CD4-positive, alpha-beta T cell treated with Interleukin-17A for 1 hour (primary cell): ENCODE results near the gene SPATA16.
"Not testable (repeated sequence)": the region's sequence is repeated elsewhere in the genome, so short reads cannot be mapped to it uniquely, and the experiment has no call there.

ENCODE experiments used
- DNase-seq: peaks from one replicate; pipeline ENCODE4 v3.0.0-alpha.2; 2020

The SPATA16 gene

DNA sequence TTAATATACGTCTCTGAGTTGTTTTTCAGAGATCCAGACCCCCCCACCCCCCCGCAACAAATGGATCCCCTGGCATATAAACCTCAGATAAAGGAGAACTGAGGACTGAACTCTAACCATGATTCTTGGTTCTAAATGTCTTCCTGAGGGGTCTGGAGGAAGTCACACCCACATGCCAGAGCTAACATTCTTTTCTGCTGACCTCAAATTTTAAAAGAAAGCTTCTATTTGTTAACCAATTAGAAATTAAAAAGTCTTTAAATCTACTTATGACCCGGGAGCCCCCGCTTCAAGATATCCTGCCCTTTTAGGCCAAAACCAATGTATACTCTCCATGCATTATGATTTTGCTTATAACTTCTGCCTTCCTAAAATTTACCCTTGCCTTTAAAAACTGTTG is 202.2 kb downstream of the SPATA16 start:
- no peak for DNase-seq

- no peak for DNase-seq
Observed at GRCh38 chr3:172931746-172932285, 209.2 kb downstream of the SPATA16 start.

DNA sequence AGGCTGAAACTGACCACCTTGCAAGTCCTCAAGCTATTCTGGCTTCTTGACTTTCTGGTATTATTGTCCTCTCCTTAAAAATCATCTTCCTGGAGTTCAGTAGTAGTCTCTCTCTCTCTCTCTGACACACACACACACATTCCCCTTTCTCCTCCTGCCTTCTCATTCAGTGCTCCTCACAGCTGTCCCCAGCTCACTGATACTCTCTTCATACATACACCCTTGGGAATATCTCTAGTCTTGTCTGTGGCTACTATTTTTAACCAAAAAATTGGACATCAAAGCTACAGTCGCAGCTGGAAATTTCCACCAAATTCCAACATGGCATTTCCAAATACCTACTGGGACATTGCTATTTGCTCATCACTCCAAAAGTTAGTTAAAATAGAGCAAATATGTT is 211.6 kb downstream of the SPATA16 start:
- DNase-seq = no peak

DNA sequence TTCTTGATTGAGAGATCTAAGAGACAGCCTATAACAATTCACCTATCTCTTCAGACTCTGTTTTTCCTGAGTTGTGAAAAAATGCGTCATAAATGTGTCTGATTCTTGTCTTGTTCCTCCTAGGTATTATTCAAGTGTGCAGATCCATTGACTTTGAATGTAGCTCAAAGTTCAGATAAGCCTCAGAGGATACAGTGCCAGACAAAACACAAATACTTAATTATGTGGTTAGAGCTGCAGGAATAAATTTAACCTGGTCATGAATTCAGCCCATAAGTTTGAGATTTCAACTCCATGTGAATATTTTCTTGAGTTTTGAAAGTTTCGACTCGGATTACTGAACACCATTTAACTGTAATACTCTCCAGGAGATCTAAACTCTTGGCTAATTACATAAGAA is 216.5 kb downstream of the SPATA16 start:
- DNase-seq = no peak

DNA sequence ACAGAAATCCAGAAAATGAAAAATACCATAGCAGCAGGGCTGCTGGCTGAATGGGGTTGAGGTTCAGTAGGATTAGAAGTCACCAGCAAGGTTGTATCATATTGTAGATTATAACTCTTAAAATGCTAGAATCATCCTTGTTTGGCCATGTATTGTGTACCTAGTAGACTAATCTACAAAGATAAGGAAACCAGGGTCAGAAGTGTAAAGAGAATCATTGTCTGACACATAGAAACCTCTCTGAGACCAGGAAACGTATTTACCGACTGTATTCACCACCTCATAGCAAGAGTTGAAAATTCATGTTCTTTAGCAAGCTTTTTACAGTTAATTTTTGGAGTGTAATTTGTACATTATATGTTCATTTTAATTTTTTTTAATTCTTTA is 221.7 kb downstream of the SPATA16 start:
- no peak for DNase-seq

GRCh38 chr3:172918568-172919296 is 222.3 kb downstream of the SPATA16 start:
- DNase-seq = no peak

GRCh38 chr3:172918165-172918564 is 222.9 kb downstream of the SPATA16 start:
- DNase-seq = no peak

DNA sequence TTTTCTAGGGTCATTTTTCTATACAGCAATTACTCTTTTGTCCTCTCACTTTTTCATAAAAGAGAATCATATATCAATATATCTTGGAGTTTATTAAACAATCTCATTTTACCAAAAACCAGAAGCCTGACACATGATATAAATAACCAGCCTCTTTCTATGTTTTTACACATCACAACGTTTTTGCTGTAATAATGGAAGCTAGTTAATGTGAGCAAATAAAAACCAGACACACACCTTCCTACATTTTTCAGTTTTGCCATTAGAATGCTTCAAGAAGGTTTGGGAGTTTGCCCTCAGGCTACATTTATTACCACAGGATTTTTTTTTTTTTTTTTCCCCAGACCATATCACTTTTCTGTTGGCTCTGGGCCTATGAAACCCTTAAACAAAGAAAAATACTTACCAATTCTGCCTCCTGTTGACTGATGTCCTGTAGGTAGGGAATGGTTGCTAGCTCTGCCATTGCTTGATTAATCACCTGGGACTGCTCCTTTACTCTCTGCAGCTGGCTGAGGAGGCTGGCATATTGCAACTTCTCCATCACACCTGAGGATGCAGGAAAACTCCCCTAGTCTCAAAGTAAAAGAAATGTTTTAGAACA is 225.0 kb downstream of the SPATA16 start:
- DNase-seq = no peak

DNA sequence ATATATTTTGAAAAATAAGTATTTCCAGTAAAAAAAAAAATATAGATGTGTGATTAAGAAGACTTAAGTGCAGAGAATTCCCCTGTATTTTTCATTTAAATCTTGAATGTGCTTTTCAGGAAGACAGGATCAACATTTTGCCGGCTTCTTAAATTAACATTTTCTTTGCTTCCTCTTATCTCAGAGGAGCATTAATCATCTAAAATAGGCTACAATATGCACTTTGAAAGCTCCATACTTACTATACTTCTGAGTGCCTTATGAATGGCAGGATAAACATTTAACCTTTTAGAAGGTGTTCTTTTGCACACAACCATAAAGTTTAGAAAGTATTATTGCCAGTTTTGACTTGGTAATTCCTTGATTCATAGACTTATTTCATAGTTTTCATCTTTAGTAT is 226.2 kb downstream of the SPATA16 start:
- DNase-seq = no peak

DNA sequence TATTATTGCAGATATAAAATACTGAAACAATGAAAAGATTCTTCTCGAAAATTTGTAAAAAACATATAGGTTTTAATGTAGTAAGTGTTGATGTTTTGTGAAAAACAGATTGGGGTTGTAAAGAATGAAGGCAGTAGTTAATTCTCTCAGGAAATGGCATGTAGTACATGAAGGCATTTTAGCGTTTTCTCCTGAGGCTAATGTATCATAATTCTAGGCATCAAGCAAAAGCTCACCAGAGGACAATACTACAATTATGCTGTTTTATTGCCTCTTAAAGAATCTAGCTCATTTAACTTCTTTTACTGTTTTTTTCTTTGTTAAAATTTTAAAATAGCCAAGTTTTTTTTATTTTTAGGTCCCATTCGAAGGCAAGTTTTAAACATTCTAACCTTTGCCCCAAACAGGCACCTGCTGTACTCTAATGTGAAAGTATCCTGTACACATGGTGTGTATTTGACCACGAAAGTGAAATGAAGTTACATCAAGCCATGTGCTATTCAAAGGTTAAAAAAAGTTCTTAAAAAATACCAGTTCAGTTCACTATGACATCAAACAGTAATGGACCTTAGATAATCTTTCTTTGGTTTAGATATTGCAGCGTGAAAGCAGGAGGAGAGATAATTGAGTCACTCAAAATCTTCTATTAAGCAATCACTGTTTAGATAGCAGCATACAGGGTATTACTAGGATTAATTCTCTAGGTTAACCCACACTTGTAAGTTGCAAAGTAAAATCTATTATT is 227.0 kb downstream of the SPATA16 start:
- no peak for DNase-seq

DNA sequence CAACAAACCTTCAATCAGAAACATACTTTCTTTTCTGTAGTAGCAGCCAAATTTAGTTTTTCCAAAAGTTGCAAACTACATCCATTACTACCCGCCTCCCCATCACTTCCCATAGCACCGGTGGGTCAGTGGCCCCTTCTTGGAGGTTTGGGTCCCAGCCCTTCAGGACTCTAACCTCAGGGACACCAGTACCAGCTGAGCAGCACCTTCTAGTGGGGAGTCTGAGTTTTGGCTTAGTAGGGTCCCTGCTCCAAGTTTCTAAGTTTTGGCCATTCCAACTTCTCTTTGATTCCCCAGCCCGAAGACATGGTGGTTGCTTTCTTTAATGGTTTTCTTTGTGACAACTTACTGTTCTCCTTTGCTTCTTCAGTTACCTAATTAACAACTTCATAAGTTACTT is 229.9 kb downstream of the SPATA16 start:
- DNase-seq = no peak

DNA sequence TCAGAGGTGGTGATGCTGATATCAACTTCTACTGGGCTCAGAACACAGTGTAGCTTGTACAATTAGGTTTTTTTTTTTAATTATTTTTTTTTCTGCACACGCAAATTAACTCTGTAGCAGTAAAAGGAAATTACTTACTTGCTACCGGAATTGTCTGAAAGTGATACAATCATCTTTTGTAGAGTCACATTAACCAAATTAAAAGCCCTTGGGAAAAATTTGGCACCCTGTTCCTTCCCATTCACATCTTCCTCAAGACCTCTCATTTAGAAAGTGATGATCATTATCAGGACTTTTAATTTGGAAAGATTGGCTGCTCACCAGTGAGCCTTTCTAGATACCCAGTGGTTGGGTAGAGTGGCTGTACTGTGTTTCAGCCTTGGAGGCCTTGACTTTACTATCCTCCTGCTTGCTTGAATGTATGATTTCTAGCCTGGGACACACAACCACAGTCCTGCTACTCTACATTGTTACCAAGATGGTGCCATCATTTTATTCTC is 232.2 kb downstream of the SPATA16 start:
- DNase-seq = no peak

DNA sequence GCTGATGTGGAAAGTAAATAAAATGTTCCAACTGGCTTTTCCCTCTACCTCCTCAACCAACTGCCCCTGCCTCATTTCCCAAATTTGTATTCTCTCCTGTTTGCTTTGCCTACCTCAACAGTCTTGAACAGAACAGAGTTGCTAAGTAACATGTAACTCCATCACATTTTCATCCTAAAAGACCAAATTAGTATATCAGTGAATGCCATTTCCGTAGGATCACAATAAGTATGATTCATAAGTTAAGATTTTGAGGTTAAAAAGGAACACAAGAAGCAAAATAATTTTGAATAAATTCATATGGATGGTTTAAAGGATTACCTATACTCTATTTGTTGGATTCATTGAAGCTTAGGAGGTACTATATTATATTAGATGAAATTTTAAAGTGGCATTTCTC is 235.6 kb downstream of the SPATA16 start:
- DNase-seq = no peak

DNA sequence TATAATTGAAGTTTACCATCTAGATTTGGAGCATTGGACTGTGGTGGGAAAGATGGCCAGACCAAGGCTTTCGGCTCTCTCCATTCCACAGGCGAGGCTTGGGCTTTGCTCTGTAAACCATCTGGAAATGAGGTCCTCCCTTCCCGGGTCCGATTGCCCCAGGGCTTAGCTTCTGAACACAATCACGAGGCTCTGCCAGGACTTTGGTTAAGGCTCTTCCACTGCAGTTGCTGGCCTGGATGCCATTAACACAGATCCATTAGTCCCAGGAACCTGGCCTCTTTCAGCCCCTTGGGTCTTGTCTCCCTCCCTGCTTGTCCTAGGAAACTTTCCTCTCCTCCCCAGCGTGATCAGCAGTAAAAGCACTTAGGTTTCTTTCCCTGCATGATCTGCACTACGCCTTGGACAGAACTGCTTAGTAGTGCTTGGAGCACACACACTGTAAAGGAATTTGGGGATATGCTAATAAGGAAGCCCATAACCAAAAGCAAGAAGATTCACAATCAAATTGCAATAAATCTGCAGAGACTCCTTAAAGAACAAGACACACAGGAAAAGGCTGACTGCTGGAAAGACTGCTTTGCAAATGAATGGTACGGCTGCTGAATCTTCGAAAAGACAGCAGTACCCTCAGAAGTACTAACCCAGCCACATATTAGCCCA is 236.2 kb downstream of the SPATA16 start:
- no peak for DNase-seq

- DNase-seq = no peak
Observed at GRCh38 chr3:172903642-172904320, 237.3 kb downstream of the SPATA16 start.

DNA sequence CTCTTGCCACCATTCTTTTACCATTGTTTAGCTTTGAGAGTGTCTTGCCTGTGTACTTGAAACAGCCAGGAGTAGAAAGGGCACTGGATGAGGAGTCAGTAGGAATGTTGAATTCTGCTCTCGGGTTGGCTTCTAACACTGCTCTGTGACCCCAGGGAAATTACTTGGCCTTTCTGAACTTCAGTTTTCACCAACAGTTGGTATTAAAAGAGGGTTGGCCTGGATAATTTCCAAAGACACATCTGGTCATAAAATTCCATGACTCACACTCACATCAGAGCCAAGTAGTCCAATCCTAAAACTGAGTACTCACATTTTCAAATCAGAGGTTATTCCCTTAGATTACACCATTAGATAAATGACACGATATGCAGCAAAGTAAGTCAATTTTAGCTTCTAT is 248.9 kb downstream of the SPATA16 start:
- no peak for DNase-seq

- no peak for DNase-seq
Observed at GRCh38 chr3:172885704-172886103, 255.3 kb downstream of the SPATA16 start.

- no peak for DNase-seq
Observed at GRCh38 chr3:172882563-172882962, 258.5 kb downstream of the SPATA16 start.

- DNase-seq = not testable (repeated sequence)
Observed at GRCh38 chr3:172879381-172879780, 261.7 kb downstream of the SPATA16 start.

GRCh38 chr3:172877011-172877410 is 264.0 kb downstream of the SPATA16 start:
- DNase-seq = no peak

DNA sequence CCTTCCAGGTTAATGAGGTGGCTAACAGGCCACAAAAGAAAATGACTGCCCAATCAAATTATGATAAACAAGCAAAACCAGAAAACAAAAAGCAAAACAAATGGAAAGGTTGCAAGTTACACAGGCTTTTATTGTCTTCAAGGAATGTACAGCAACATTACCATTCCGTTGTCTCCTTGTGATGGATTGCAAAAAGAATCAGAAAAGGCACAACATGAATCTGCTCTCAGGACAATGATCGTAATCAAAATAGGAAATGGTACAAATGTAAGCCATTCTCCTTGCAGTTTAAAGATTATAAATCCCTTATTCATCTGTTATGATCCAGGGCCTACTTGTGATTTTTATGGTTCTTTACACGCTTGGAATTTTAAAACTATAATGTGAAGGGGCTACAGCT is 264.7 kb downstream of the SPATA16 start:
- DNase-seq = no peak

DNA sequence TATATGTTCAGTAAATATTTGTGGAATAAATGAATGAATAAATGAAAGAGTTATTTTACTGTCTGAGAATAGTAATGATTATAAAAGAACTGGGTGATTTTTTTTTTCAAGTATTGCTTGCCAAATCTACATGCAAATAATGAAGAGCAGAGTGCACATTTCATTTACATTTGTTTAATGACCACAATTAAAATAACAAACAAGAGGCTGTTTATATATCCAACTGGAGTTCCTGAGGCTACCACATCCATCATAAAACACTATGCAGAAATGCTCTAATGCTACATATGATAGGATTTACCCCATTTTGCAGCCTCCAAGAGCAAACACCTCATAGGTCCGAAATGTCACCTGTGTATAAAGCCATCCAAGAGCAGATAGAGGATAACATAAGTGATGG is 266.0 kb downstream of the SPATA16 start:
- no peak for DNase-seq
